ENCODE data around the gene FGB.
A peak's percentile ranks its signal among the peaks of the same experiment; 100 is the strongest.

Gene FGB

DNA sequence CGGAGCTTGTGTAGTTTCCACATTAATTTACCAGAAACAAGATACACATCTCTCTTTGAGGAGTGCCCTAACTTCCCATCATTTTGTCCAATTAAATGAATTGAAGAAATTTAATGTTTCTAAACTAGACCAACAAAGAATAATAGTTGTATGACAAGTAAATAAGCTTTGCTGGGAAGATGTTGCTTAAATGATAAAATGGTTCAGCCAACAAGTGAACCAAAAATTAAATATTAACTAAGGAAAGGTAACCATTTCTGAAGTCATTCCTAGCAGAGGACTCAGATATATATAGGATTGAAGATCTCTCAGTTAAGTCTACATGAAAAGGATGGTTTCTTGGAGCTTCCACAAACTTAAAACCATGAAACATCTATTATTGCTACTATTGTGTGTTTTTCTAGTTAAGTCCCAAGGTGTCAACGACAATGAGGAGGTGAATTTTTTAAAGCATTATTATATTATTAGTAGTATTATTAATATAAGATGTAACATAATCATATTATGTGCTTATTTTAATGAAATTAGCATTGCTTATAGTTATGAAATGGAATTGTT, at the start of gene FGB:
Gene FGB (plus strand): TSS at position 315 of the 558 bp plus-strand sequence. CDS start 8 bp downstream, at position 323.
- no peak for DNase-seq

GRCh38 chr4:154516318-154517029, 46.3 kb upstream of the FGB start:
- no peak for DNase-seq

DNA sequence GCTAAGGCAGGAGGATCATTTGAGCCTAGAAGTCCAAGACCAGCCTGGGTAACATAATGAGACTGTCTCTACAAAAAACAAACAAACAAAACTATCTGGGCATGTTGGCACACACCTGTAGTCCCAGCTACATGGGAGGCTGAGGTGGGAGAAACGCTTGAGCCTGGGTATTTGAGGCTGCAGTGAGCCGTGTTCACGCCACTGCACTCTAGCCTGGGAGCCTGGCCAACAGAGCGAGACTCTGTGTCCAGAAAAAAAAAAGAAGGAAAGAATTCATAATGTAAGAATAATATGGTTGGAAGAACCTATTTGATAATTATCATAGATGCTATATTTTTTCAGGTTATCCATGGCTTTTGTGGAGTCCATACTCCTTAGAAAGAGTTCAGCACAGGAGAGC, 45.2 kb upstream of the FGB start:
- DNase-seq = no peak

GRCh38 chr4:154519214-154519613, 43.6 kb upstream of the FGB start:
- no peak for DNase-seq

DNA sequence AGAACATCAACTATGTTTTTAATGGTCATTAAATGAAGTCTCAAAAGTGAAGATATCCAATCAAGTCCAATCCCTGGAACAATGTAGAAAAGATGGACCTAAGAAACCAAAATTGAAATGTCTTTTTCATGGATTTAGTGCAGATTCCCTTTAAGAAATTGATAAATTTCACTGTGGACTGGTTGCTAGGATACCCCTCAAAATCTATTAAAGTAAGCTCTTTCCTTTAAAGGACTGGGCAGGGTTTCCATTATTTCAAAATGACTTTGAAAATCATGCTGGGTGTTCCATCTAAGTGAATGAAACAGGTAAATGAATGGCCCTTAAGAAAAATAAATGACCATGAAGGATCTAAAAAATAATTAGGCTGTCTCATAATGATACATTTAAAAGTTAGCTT, 41.2 kb upstream of the FGB start:
- DNase-seq = no peak

GRCh38 chr4:154526151-154526550, 36.7 kb upstream of the FGB start:
- no peak for DNase-seq

GRCh38 chr4:154527308-154527707, 35.5 kb upstream of the FGB start:
- no peak for DNase-seq

DNA sequence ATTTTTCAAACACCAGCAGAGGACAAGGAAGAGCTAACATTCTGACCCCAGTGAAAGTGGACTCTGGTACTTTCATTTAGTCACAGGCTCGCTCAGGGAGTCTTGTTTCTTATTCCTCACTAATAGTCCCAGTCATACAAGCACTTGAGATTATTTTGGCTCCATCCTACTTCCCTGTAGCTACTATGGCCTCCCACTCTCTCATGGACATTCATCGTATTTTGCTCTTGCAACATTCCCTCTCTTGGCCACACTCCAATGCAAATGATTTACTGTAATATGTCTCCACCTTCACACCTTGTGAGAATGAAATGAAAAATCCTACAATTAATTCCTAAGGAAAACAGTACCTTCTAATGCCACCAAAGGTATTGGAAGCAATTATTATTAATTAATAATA, 33.9 kb upstream of the FGB start:
- DNase-seq = no peak

GRCh38 chr4:154529728-154530519, 32.9 kb upstream of the FGB start:
- DNase-seq = no peak

DNA sequence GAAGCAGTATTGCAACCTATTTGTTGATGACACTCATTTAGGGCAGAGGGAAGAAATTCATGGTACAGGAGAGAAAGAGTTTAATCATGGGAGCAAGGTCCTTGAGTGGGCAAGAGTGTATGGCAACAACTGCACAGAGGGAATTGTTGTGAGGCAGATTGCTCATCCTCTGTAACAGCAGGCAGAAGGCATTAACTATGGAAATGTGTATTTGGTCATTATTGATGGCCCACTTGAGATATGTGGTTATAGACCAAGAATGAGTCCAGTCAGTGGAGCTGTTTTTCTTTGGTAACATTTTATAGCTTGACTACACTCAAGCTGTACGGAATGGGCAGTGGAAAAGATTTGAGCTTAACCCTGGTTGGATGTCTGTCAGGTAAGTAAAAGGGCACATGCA, 28.5 kb upstream of the FGB start:
- DNase-seq = no peak

DNA sequence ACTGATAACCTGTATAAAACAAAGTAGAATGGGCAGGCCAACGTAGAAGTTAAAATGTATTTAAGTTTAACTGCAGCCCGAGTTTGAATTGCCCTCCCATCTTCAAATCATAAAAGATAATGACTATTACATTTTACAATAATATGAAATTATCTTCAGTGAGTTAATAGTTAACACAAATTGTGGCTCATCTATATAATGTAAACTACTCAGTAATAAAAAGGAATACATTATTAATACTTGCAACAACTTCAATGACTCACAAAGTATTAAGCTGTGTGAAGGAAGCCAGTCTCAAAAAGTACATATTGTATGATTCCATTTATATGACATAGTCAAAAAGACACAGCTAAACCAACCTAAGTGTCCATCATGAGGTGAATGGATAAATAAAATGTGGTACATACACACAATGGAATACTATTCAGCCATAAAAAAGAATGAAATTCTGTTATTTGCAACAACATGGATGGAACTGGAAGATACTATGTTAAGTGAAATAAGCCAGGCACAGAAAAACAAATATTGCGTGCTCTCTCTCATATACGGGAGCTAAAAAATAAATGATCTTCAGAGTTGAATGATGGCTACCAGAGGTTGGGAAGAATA, 20.4 kb upstream of the FGB start:
- no peak for DNase-seq

- DNase-seq = no peak
Observed at GRCh38 chr4:154545689-154546088, 17.1 kb upstream of the FGB start.

- DNase-seq = peak; percentile 96
Observed at GRCh38 chr4:154549894-154550790, 12.7 kb upstream of the FGB start, which contains the start of gene PLRG1. PLRG1 (minus strand) TSS chr4:154550400; CDS start chr4:154550308, 92 bp downstream.

GRCh38 chr4:154551872-154552686, 10.7 kb upstream of the FGB start:
- DNase-seq = peak; percentile 39

DNA sequence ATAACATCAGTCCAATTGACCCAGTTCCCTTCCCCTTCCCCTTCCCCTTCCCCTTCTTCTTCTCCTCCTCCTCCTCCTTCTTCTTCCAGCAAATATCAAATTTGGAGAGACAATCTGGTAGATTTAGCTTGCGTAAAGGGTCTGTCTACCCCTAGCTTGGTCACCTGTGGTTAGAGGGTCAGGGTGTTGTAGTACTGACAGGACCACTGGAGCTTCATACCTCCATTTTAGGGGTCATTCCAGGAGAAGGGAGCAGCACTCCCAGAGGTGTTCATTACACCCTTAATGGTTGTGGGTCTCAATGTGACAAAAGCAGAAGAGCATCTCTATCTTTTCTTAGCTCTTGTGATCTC, 3.7 kb upstream of the FGB start:
- DNase-seq = no peak

- DNase-seq = no peak
Observed at GRCh38 chr4:154559494-154560418, 3.1 kb upstream of the FGB start.

DNA sequence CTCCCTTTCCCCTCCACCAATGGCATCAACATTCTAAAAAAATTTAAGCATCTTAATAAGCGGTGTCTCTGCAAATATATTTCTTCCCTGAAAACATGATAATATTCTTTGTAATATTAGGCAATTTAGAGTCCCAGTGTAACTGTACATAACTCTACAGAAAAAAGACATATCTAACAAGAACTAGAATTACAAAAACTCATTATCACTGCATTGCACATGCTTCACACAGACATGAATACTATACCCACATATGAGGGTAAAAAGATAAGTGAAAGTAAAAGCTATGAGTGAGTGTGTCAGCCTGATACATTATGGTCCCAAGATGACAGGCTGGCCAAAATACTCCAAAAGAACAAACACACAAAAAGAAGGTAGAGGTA, 2.4 kb upstream of the FGB start:
- no peak for DNase-seq

DNA sequence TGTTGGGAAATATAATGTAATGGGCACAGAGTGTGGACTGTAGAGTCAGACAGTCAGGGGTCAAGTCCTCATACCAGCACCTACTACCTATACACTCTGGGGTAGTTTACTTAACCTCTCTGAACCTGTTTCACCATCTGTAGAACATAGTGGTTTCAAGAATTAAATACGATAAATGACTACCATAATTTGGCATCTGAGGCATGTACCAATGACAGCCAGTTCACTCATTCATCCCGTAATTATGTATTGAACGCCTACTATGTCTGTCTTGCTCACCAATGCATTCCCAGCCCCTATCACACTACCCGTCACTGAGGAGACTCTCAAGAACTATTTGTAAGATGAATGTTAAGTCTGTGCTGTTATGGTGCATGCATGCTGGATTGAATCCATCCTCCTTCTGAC, 2.0 kb upstream of the FGB start:
- DNase-seq = no peak

DNA sequence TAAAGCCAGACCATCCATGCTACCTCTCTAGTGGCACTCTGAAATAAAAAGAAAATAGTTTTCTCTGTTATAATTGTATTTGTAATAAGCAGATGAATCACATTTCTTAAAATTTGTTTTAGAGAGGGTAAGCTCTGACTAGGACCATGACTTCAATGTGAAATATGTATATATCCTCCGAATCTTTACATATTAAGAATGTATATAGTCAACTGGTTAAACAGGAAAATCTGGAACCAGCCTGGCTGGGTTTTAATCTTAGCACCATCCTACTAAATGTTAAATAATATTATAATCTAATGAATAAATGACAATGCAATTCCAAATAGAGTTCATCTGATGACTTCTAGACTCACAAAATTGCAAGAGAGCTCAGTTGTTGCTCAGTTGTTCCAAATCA, 1.5 kb downstream of the FGB start:
- no peak for DNase-seq

DNA sequence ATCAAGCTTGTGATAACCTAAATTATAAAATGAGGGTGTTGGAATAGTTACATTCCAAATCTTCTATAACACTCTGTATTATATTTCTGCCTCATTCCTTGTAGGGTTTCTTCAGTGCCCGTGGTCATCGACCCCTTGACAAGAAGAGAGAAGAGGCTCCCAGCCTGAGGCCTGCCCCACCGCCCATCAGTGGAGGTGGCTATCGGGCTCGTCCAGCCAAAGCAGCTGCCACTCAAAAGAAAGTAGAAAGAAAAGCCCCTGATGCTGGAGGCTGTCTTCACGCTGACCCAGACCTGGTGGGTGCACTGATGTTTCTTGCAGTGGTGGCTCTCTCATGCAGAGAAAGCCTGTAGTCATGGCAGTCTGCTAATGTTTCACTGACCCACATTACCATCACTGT, 2.9 kb downstream of the FGB start:
- no peak for DNase-seq
